Lung (tissue), 12 donors: ENCODE data around the gene CCNE1. TPM values are rescaled to one million over a fixed set of nuclear protein-coding genes. Genes with fewer than 3 reads are reported as not detected.
"Not testable (repeated sequence)": the region's sequence is repeated elsewhere in the genome, so short reads cannot be mapped to it uniquely, and the experiment has no call there.

Source experiments
- ATAC-seq: fragments of 200-7000 bp; cut with Tn5 transposase; one replicate; pipeline ENCODE4 v1.9.1; 2020; ENCODE audit warnings: moderate number of reproducible peaks; ENCODE audit not compliant: insufficient read depth, low FRiP score
- DNase-seq, 3 donors: peaks; one replicate each; pipeline ENCODE4 v3.0.0-alpha.2; 2013 to 2017
- H3K27ac ChIP-seq, 2 donors: one replicate each; pipeline ENCODE4 v1.5.1; 2013; ENCODE audit warnings: mild to moderate bottlenecking in 2 of 2, moderate library complexity in 2 of 2, control low read depth in 1 of 2, inconsistent platforms in 1 of 2, low read depth in 1 of 2, low read length in 1 of 2
- H3K27me3 ChIP-seq, 3 donors: one replicate each; pipeline ENCODE4 v1.5.1; 2013; ENCODE audit warnings: low read length in 2 of 3; ENCODE audit not compliant: control insufficient read depth in 3 of 3, insufficient read depth in 3 of 3
- H3K36me3 ChIP-seq, 4 donors: one replicate each; pipeline ENCODE4 v1.5.1; 2013; ENCODE audit warnings: low read length in 4 of 4, mild to moderate bottlenecking in 1 of 4, moderate library complexity in 1 of 4; ENCODE audit not compliant: control insufficient read depth in 4 of 4, insufficient read depth in 4 of 4
- H3K4me1 ChIP-seq, 5 donors: one replicate each; pipeline ENCODE4 v1.5.1; 2013; ENCODE audit warnings: low read length in 5 of 5, mild to moderate bottlenecking in 2 of 5, moderate library complexity in 1 of 5; ENCODE audit not compliant: control insufficient read depth in 5 of 5, insufficient read depth in 5 of 5
- H3K4me3 ChIP-seq: one replicate; pipeline ENCODE4 v1.5.1; 2013; ENCODE audit warnings: mild to moderate bottlenecking, control low read depth, moderate library complexity
- H3K9ac ChIP-seq, 2 donors: one replicate each; pipeline ENCODE4 v1.5.1; 2013; ENCODE audit warnings: low read length in 2 of 2, control low read depth in 1 of 2; ENCODE audit not compliant: insufficient read depth in 1 of 2
- H3K9me3 ChIP-seq, 4 donors: one replicate each; pipeline ENCODE4 v1.5.1; 2013; ENCODE audit warnings: low read length in 3 of 4, mild to moderate bottlenecking in 1 of 4, moderate library complexity in 1 of 4; ENCODE audit not compliant: control insufficient read depth in 4 of 4, insufficient read depth in 3 of 4
- WGBS, 2 donors: extraction: QIAGEN DNeasy Blood & Tissue Kit; methylation state at CpG; one replicate each; pipeline ENCODE4 v1.1.7; 2013; 5-methylcytosine and 5-hydroxymethylcytosine counted together
- polyA plus RNA-seq, 2 donors: library from polyadenylated mRNA; stranded (reverse); fragments of 200-250 nt; gene quantifications; one replicate each; pipeline ENCODE4 v1.2.1, GENCODE V29; 2013
- total RNA-seq, 2 donors: library from RNA; depleted of rRNA in 1 of 2; stranded (reverse); fragments of >200 nt in 1 of 2; gene quantifications; one replicate each; pipeline ENCODE4 v1.2.1, GENCODE V29; 2014 to 2021
- TF ChIP-seq, protein P1 (sequence below): IDR thresholded peaks from 2 replicates; pipeline ENCODE4 v1.5.1; 2012; ENCODE audit warnings: mild to moderate bottlenecking; ENCODE audit errors: control extremely low read depth, extremely low read depth
- donor health status: control.
- donor health status: control.
- donor health status: Bipolar disorder and iron deficiency.
- donor health status: healthy.
- donor health status: DM: yes; HTN: yes; CAD: no.

The CCNE1 gene
- total and polyA plus RNA-seq, 4 donors: 0.97 to 1.9 (median 1.4) TPM

- H3K4me1 ChIP-seq: no peaks in the 10 kb centered on the region
- H3K9me3 ChIP-seq: no peaks in the 10 kb centered on the region
- no peak overlapping the region for H3K4me3 ChIP-seq
- ATAC-seq: no peak
- WGBS, 2 donors: 96 to 97% methylated on average over 4 of the region's 4 CpGs
- H3K27me3 ChIP-seq: no peaks in the 10 kb centered on the region
- peaks cover 0 to 5% (median 3%) of the 10 kb centered on the region in 4 donors for H3K36me3 ChIP-seq
- no peak overlapping the region for H3K9ac ChIP-seq
- TF ChIP-seq, protein P1, sequence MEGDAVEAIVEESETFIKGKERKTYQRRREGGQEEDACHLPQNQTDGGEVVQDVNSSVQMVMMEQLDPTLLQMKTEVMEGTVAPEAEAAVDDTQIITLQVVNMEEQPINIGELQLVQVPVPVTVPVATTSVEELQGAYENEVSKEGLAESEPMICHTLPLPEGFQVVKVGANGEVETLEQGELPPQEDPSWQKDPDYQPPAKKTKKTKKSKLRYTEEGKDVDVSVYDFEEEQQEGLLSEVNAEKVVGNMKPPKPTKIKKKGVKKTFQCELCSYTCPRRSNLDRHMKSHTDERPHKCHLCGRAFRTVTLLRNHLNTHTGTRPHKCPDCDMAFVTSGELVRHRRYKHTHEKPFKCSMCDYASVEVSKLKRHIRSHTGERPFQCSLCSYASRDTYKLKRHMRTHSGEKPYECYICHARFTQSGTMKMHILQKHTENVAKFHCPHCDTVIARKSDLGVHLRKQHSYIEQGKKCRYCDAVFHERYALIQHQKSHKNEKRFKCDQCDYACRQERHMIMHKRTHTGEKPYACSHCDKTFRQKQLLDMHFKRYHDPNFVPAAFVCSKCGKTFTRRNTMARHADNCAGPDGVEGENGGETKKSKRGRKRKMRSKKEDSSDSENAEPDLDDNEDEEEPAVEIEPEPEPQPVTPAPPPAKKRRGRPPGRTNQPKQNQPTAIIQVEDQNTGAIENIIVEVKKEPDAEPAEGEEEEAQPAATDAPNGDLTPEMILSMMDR: no peak
- no peak for DNase-seq
- no peak overlapping the region for H3K27ac ChIP-seq
Observed at GRCh38 chr19:29819300-29819699, 7.5 kb downstream of the CCNE1 start.

DNA sequence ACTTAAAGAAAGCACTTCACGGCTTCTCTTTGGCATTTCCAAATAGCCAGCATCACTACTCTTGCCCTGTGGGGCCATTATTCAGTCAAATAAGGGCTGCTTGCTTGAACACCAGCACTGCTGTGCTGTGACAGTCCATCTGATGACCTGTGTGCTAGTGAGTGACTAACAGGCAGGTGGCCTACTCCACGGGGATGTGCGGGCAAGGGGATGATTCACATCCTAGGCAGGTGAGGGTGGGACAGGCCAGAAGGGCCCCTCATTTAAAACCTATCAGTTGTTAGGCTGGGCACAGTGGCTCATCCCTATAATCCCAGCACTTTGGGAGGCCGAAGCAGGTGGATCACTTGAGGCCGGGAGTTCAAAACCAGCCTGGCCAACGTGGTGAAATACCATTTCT is 8.2 kb downstream of the CCNE1 start:
- no peak for DNase-seq
- H3K9ac ChIP-seq: no peak overlapping the region
- TF ChIP-seq, protein P1: no peak
- H3K9me3 ChIP-seq: no peaks in the 10 kb centered on the region
- H3K27ac ChIP-seq: no peak overlapping the region
- ATAC-seq: no peak
- peaks cover 0 to 5% (median 3%) of the 10 kb centered on the region in 4 donors for H3K36me3 ChIP-seq
- H3K27me3 ChIP-seq: no peaks in the 10 kb centered on the region
- H3K4me3 ChIP-seq: no peak overlapping the region
- WGBS, 2 donors: 94 to 98% methylated on average over 6 of the region's 6 CpGs
- no peaks in the 10 kb centered on the region for H3K4me1 ChIP-seq

DNA sequence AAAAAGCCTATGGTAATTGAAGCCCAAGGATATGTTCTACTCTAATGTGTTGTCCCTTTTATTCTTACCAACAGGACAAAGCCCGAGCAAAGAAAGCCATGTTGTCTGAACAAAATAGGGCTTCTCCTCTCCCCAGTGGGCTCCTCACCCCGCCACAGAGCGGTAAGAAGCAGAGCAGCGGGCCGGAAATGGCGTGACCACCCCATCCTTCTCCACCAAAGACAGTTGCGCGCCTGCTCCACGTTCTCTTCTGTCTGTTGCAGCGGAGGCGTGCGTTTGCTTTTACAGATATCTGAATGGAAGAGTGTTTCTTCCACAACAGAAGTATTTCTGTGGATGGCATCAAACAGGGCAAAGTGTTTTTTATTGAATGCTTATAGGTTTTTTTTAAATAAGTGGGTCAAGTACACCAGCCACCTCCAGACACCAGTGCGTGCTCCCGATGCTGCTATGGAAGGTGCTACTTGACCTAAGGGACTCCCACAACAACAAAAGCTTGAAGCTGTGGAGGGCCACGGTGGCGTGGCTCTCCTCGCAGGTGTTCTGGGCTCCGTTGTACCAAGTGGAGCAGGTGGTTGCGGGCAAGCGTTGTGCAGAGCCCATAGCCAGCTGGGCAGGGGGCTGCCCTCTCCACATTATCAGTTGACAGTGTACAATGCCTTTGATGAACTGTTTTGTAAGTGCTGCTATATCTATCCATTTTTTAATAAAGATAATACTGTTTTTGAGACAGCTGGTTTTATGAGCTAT is 12.0 kb downstream of the CCNE1 start:
- Histone ChIP-seq H3K36me3 (peaks cover 0 to 4% (median under 1%) of the 10 kb centered on the region in 4 donors), H3K4me3 (no peak overlapping the region), H3K9ac (no peak overlapping the region), H3K4me1 (no peaks in the 10 kb centered on the region), H3K27me3 (no peaks in the 10 kb centered on the region), H3K9me3 (no peaks in the 10 kb centered on the region), H3K27ac (no peak overlapping the region)
- 93 to 96% methylated on average over 20 of the region's 20 CpGs for WGBS, 2 donors
- ATAC-seq (no peak), DNase-seq (no peak)
- TF ChIP-seq, protein P1: no peak

GRCh38 chr19:29825263-29825662 is 13.5 kb downstream of the CCNE1 start:
- not testable (repeated sequence) for H3K36me3 ChIP-seq, H3K27ac ChIP-seq, DNase-seq, H3K4me3 ChIP-seq, H3K9me3 ChIP-seq, H3K27me3 ChIP-seq, ATAC-seq, H3K4me1 ChIP-seq, H3K9ac ChIP-seq
- WGBS, 2 donors: 94 to 95% methylated on average over 8 of the region's 8 CpGs
